NCI-H82 treated with DMSO at 0.1 percent for 48 hours (cell line): ENCODE measurements around the gene SPEF1.
A peak's percentile ranks its signal among the peaks of the same experiment; 100 is the strongest.
"Not testable (repeated sequence)": the region's sequence is repeated elsewhere in the genome, so short reads cannot be mapped to it uniquely, and the experiment has no call there.

Experiments
- DNase-seq: peaks from one replicate; lab custom pipeline; 2025; ENCODE audit not compliant: unreplicated experiment; lab: John Stamatoyannopoulos, UW

SPEF1 gene

GRCh38 chr20:3789201-3789600, 8.0 kb upstream of the SPEF1 start:
- DNase-seq = not testable (repeated sequence)

GRCh38 chr20:3788685-3789155, 7.5 kb upstream of the SPEF1 start:
- no peak for DNase-seq

- no peak for DNase-seq
These were observed 6.2 kb upstream of the SPEF1 start for GRCh38 chr20:3787324-3788014.

GRCh38 chr20:3786665-3787323, 5.5 kb upstream of the SPEF1 start, which contains the start of gene CENPB:
TSS of gene CENPB (minus strand) at chr20:3786740. CDS start at chr20:3786483, 257 bp downstream.
- DNase-seq = peak; percentile 40

GRCh38 chr20:3786126-3786484, 4.9 kb upstream of the SPEF1 start:
- DNase-seq = no peak

- no peak for DNase-seq
These were observed 4.2 kb upstream of the SPEF1 start for GRCh38 chr20:3785240-3786125.

- no peak for DNase-seq
These were observed 3.6 kb upstream of the SPEF1 start for GRCh38 chr20:3784863-3785239.

GRCh38 chr20:3784216-3784853, 3.1 kb upstream of the SPEF1 start:
- no peak for DNase-seq

- DNase-seq = no peak
These were observed 2.4 kb upstream of the SPEF1 start for GRCh38 chr20:3783511-3784195.

GRCh38 chr20:3783068-3783489, 1.8 kb upstream of the SPEF1 start:
- DNase-seq = no peak

GRCh38 chr20:3782597-3782996, 1.3 kb upstream of the SPEF1 start:
- DNase-seq = no peak

- DNase-seq = no peak
These were observed 2.3 kb downstream of the SPEF1 start for GRCh38 chr20:3778976-3779375.

GRCh38 chr20:3777716-3778629, 3.3 kb downstream of the SPEF1 start:
- DNase-seq = no peak

- DNase-seq = no peak
These were observed 3.9 kb downstream of the SPEF1 start for GRCh38 chr20:3777381-3777715.

GRCh38 chr20:3775457-3776108, 5.7 kb downstream of the SPEF1 start:
- no peak for DNase-seq

- DNase-seq = no peak
These were observed 9.6 kb downstream of the SPEF1 start for GRCh38 chr20:3771552-3772058.

- peak; percentile 85 for DNase-seq
These were observed 12.7 kb downstream of the SPEF1 start for GRCh38 chr20:3768342-3769130.
